ENCODE measurements around the gene PIGL.
A peak's percentile ranks its signal among the peaks of the same experiment; 100 is the strongest.
"Not testable (repeated sequence)": the region's sequence is repeated elsewhere in the genome, so short reads cannot be mapped to it uniquely, and the experiment has no call there.

PIGL gene

DNA sequence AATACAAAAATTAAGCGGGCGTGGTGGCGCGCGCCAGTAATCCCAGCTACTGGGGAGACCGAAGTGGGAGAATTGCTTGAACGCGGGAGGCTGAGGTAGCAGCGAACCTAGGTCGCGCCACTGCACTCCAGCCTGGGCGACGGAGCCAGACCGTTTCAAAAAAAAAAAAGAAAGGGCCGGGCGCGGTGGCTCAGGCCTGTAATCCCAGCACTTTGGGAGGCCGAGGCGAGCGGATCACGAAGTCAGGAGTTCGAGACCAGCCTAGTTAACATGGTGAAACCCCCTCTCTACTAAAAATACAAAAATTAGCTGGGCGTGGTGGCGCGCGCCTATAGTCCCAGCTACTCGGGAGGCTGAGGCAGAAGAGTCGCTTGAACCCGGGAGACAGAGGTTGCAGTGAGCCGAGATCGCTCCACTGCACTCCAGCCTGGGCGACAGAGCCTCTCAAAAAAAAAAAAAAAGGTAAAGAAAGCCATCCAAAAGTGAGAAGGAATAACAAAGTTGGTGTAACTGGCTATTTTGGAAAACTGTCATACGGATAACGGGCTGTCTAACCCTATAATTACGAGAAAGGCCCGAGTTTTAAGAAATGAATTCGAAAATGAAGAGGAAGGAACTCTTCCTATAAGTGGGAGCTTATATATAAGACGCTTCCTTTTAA, 539 bp upstream of the PIGL start:
- DNase-seq (ENCODE audit: low read depth, low spot score), result not testable (repeated sequence)

DNA sequence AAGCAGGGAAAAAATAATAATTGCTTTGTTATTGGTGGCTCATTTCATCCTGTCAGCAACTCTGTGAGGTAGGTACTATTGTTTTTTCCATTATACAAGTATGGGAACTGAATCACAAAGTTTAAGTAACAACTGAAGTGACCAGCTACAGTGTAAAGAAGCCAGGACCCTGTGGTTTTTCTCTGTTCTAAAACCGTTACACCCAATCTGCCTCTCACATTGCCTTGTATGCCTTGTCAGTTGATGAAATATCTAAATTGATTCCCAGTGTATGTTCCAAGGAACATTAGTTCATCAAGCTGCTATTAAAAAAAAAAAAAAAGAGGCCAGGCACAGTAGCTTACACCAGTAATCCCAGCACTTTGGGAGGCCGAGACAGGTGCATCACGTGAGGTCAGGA, 5.4 kb downstream of the PIGL start:
- DNase-seq (ENCODE audit: low read depth, low spot score), result no peak

DNA sequence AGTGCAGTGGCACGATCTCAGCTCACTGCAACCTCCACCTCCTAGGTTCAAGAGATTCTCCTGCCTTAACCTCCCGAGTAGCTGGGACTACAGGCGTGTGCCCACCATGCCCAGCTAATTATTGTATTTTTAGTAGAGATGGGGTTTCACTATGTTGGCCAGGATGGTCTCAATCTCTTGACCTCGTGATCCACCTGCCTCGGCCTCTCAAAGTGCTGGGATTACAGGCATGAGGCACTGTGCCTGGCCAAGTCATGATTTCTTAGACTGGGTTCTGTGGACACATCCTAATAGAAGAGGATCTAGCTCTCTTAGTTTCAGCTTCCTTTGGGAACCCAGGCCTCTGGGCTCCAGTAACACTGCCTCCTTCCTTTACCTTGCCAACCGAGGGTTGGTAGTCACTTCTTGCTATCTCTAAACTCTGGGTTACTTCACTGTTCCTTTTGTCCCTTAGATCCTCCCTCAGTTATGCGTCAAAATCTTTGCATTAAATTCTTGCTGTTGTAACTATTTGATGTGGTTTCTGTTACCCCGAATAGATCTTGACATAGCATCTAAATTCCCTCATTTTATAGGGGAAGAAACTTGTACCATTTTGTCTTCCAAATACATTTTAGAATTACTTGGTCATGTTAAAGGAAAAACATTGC, 13.0 kb downstream of the PIGL start:
- not testable (repeated sequence) for DNase-seq (ENCODE audit: low read depth, low spot score)

DNA sequence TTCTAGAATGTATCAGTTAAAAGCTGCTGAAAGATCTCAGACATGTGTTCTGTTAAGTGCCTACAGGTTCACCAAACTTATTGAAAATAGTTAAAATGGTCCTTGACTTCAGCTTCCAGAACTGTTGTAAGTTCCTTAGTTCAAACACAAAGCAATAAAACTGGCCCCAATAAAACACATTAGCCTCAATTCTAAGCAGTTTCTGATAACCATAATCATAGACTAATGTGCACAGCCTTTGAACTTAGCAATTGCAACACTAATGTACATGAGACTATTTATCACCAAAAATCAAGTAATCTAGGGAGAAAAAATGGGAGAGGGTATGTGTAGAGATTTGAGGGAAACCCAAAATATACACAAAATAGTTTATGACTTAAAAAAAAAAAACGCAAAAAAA, 15.4 kb downstream of the PIGL start:
- no peak for DNase-seq (ENCODE audit: low read depth, low spot score)

DNA sequence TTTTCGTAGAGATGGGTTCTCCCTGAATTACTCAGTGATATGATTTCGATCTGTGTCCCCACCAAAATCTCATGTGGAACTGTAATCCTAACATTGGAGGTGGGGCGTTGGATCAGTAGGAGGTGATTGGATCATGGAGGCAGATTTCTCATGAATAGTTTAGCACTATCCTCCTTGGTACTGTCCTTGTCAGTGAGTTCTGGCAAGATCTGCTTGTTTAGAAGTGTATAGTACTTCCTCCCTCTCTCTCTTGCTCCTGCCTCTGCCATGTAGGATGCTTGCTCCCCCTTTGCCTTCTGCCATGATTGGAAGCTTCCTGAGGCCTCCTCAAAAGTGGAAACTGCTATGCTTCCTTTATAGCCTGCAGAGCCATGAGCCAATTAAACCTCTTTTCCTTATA, 22.9 kb downstream of the PIGL start:
- no peak for DNase-seq (ENCODE audit: low read depth, low spot score)

DNA sequence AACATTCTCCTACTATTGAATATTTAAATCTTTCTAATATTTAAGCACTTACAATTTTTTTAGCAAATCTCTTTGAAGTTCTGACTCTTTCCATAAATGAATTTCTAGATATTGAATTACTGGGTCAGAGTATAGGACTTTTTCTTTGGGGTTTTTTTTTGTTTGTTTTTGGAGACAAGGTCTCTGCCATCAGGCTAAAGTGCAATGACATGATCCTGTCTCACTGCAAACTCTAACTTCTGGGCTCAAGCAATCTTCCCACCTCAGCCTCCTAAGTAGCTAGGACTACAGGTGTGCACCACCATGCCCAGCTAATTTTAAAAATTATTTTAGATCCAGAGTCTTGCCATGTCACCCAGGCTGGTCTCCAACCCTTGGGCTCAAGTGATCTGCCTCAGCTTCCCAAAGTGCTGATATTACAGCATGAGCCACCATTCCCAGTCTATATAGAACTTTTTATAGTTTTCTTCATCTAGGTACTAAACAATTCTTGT, 24.9 kb downstream of the PIGL start:
- no peak for DNase-seq (ENCODE audit: low read depth, low spot score)

DNA sequence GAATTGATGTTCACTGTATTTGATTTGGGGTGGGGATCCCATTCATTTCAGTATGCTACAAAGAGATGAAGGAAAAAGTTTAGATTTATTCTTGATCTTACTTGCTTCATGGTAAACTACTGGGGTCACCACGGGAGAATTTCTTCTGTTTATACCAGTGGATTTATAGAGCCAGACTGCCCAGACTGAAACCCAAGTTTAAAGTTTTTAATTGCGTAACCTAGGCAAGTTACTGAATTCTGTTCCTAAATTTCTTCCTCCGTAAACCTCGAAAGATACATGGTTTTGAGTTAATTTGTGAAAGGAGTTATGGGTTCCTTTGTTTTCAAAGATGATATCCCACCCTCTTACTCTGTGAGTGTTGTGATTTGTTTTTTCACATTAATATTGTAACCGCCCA, 26.4 kb downstream of the PIGL start:
- DNase-seq (ENCODE audit: low read depth, low spot score), result no peak

DNA sequence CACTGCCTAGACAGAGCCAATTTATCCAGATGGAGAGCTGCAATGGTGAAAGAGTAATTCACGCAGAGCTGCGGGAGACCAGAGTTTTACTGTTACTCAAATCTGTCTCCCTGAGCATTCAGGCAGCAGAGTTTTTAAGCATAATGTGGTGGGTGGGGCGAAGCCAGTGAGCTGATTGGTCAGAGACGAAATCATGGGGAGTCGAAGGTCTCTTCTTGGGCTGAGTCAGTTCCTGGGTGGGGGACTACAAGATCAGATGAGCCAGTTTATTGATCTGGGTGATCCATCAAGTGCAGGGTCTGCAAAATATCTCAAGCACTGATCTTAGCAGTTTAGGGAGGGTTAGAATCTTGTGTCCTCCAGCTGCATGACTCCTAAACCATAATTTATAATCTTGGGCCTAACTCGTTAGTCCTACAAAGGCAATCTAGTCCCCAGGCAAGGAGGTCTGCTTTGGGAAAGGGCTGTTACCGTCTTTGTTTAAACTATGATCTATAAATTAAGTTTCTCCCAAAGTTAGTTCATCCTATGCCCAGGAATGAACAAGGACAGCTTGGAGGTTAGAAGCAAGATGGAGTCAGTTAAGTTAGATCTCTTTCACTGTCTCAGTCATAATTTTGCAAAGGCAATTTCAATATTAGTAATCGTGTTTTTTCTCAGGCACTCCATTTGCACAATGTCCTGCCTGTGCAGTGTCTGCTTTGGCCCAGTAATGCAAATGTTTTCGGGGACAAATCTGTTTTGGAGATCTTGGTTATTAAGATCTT, 27.0 kb downstream of the PIGL start:
- DNase-seq (ENCODE audit: low read depth, low spot score), result peak; percentile 6

DNA sequence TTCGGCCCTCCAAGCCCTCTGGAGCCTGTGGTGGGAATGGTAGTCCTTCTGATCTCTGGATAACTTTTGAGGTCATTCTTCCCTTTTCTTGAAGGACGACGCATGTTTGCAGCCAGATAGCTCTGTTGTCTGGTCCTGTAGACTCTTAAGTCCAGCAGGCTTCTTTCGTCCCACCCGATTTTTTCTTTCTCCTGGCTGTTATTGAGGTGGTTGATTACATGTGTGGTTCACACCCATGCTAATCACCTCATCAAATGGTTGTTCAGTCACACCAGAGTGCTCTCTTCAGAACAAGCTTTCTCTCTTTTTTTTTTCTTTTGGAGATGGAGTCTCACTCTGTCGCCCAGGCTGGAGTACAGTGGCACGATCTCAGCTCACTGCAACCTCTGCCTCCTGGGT, 30.6 kb downstream of the PIGL start:
- DNase-seq (ENCODE audit: low read depth, low spot score), result no peak

DNA sequence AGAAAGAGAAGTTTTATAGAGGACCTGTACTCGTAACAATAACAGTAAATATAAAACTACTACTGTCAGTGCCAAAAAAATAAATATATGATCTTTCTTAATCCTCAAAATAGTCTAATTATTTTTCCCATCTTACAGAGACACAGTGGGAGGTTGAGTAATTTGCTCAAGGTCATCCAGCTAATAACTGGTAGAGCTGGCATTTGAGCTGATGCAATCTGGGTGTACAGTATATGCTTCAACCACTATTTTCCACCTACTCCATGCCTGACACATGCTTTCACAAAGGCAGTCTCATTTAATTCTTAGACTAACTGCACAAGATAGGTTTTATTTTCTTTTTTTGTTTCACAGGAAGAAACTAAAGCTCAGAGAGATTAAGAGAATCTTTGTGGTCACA, 33.6 kb downstream of the PIGL start:
- DNase-seq (ENCODE audit: low read depth, low spot score), result no peak

DNA sequence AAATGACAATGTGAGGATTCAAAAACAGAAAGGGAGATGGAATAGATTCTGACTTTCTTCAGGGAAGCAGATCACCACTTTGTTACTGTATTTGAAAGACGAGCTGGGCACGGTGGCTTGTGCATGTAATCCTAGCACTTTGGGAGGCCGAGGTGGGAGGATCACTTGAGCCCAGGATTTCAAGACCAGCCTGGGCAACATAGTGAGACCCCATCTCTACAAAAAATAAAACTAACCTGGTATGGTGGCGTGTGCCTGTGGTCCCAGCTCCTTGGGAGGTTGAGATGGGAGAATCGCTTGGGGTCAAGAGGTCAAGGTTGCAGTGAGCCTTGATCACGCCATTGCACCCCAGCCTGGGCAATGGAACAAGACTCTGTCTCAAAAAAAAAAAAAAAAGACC, 34.0 kb downstream of the PIGL start:
- DNase-seq (ENCODE audit: low read depth, low spot score), result no peak

DNA sequence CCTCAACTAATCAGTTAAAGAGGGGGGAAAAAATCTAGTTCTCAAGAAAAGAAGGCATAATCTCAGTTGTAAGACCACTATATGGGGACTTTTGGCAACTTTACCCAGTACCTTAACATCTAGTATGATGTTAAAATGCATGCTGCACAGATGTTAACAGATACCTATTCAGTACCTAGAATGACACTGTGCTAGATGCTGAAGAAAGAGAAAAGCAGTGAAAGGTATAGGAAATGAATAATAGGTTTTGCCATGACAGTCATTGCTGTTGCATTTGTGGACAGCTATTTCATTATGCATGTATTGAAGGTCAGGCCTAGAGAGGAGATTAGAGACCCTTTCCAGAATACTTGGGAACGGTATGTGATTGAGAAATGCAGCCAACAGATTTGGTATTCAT, 34.5 kb downstream of the PIGL start:
- DNase-seq (ENCODE audit: low read depth, low spot score), result no peak

DNA sequence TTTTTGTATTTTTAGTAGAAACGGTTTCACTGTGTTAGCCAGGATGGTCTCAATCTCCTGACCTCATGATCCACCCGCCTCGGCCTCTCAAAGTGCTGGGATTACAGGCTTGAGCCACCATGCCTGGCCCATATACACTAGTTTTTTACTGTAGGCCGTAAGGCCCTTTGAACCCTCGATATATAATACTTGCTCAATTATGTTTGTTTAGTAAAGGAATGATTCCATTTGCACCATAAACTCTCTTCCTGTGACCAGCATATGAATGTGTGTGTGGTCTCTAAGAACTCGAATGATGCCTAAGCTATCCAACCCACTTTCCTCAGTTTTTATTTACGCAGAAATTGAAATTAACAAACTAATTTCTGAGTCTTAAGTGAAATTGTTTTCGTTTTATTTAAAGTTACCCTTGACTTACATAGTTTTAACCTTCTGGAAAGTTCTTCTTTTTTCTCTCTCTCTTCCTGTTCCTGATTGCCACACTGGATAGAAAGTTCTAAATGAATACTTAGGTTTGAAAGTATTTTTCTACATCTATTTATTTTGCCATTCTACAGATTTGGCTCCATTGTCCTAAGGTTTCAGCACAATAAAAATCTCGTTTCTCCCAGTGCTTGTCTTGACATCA, 37.9 kb downstream of the PIGL start:
- DNase-seq (ENCODE audit: low read depth, low spot score), result no peak

DNA sequence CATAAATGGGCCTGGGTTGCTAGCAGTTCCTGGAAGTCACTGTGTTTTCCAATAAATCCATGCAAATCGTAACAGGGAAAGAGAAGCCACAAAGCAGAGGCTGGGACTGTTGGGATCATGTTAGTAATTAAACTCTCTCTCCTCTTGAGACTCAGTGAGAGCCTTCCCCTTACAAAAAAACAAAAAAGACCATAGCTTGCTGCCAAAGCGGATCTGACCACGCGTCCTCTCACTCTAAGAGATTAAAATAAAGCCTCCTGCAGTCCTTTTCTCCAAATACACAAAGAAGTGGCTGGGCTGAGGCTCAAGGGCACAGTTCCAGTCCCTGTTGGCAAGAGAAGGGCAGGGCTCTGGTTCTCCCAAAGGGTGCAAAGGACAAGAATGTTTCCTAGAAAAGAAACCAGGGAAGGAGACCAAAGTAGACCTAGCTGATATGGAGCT, 38.5 kb downstream of the PIGL start:
- peak; percentile 39 for DNase-seq (ENCODE audit: low read depth, low spot score)

DNA sequence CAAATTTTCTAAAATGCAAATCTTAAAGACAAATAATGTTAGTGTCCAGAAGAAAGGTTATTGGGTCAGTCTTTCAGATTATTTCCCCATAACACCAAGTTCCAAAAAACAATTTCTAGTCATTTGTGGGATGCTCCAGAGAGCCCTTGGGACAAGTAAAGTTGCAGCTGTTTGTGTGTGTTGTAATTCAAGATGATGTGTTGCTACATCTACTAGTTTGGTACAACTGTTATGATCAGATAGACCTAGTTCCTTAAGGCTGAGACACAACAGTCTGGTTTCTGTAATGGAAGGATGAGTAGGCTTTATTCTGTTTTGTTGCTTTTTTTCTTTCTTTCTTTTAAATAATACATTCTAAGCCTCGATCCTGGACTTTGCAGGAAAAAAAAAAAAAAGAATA, 41.9 kb downstream of the PIGL start:
- no peak for DNase-seq (ENCODE audit: low read depth, low spot score)

DNA sequence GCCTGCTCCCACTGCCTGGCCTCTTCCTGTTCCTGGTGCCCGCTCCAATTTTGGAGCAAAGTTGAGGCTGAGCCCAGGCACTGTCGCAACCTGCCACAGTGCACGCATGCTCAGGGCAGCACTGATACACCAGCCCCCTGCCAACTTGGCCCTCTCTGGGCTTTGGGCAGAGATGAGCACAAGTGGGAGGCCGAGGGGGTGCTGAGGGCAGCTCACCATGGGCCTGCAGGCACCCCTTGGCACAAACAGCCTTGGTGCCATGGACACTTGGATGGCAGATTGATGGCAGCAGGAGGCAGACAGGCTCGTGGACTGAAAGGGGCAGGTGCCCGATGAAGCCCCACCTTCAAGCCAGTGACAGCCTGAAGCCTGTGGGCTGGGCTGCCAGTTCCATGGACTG, 42.9 kb downstream of the PIGL start:
- no peak for DNase-seq (ENCODE audit: low read depth, low spot score)

DNA sequence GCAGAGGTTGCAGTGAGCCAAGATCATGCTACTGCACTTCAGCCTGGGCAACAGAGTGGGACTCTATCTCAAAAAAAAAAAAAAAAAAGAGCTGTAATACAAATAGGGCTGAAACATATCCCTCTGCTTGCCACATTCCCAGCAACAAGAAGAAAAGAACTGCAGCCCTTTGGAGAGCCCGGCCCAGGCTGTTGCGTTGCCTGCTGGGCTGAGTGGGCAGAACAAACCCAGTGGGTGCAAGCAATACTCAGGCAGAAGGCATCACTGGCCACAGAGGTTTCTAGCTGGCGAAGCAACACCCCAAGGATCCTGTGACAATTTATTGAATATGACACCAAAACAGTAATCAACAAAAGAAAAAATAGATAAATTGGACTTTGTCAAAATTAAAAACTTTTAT, 44.0 kb downstream of the PIGL start:
- no peak for DNase-seq (ENCODE audit: low read depth, low spot score)

DNA sequence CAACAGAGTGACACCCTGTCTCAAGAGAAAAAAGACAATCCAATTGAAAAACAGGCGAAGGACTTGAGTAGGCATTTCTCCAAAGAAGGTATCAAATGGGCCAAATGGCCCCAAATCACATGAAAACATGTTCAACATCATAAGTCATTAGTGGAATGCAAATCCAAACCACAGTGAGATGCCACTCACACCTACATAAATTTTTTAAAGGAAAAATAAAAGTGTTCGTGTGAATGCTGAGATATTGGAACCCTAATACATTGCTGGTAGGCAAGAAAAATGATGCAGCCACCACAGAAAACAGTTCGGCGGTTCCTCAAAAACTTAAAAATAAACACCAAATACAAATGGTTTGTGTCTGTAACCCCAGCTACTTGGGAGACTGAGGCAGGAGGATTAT, 45.2 kb downstream of the PIGL start:
- DNase-seq (ENCODE audit: low read depth, low spot score), result no peak

DNA sequence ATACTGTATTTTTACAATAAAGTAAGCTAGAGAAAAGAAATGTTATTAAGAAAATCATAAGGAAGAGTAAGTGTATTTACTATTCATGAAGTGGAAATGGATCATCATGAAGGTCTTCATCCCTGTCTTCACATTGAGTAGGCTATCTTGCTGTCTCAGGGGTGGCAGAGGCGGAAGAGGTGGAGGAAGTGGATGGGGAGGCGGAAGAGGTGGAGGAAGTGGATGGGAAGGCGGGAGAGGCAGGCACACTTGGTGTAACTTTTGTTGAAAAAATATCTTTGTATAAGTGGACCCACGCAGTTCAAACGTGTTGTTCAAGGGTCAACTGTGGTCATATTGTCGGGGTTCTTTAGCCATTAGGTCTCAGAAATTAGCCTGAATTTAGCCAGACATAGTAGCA, 50.2 kb downstream of the PIGL start:
- no peak for DNase-seq (ENCODE audit: low read depth, low spot score)

DNA sequence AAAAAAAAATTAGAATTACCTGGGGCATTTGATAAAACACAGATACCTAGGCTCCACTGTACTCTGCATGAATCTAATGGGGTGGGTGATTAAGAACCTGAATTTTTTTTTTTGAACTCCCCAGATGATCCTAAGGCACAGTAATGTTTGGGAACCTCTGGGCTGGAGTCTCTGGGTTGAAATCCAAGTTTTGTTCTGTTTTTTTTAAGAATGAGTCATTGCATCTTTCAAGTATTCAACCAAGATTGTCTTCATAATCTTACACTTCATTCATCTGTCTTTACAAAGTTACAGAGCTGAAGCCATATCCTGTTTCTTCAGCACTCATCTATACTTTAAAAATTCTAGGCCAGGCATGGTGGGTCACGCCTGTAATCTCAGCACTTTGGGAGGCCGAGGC, 52.6 kb downstream of the PIGL start:
- DNase-seq (ENCODE audit: low read depth, low spot score), result no peak

DNA sequence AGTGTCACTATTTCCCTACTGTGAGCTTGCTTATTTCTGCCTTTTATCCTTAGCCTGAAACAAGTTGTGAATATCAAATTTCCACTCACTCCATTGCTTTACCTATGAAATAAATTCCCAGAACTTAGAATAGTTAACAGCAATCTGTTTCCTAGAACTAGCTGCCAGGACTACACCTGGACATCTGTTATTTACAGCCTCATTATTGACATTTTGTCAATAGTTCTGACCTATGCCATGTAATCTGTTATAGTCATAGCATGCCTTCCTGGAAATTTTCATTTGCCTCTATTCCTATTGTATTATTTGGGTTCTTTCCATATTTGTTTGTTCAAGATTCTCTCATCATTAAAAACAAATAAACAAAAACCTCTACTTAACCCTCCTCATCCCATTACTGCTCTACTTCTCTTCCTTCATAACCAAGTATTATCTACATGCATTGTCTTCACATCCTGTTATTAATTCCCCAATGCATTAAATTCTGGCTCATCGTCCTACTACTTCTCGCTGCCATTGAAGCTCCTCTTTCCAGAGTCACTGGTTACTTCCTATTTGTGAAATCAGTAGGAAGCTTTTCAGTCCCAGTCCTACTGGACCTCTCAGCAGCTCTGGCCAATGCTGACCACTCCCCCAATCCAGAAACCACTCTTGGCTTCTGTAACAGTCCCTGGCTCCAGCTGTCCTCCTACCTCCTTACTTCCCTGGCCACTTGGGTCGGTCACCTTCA, 55.3 kb downstream of the PIGL start:
- no peak for DNase-seq (ENCODE audit: low read depth, low spot score)

DNA sequence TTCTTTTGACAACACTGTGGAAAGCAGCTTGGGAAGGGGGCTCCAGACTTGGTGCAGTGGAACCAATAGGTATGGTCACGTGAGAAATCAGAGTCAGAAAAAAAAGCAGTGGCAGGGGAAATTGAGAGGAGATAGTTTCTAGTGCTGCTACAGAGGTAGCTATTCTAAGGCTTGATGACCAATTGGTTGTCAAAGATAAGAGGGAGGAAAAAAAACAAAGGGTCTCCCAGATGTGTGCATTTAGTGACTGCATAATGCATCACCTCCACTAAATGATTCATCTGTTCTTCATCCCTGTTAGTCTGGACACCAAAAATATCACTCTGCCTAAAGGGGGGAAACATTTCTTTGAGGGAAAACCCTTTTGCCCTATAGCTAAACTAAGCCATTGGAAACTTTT, 56.5 kb downstream of the PIGL start:
- DNase-seq (ENCODE audit: low read depth, low spot score), result no peak
